ENCODE data around the gene MASP1.

Gene MASP1, protein sequence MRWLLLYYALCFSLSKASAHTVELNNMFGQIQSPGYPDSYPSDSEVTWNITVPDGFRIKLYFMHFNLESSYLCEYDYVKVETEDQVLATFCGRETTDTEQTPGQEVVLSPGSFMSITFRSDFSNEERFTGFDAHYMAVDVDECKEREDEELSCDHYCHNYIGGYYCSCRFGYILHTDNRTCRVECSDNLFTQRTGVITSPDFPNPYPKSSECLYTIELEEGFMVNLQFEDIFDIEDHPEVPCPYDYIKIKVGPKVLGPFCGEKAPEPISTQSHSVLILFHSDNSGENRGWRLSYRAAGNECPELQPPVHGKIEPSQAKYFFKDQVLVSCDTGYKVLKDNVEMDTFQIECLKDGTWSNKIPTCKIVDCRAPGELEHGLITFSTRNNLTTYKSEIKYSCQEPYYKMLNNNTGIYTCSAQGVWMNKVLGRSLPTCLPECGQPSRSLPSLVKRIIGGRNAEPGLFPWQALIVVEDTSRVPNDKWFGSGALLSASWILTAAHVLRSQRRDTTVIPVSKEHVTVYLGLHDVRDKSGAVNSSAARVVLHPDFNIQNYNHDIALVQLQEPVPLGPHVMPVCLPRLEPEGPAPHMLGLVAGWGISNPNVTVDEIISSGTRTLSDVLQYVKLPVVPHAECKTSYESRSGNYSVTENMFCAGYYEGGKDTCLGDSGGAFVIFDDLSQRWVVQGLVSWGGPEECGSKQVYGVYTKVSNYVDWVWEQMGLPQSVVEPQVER

DNA sequence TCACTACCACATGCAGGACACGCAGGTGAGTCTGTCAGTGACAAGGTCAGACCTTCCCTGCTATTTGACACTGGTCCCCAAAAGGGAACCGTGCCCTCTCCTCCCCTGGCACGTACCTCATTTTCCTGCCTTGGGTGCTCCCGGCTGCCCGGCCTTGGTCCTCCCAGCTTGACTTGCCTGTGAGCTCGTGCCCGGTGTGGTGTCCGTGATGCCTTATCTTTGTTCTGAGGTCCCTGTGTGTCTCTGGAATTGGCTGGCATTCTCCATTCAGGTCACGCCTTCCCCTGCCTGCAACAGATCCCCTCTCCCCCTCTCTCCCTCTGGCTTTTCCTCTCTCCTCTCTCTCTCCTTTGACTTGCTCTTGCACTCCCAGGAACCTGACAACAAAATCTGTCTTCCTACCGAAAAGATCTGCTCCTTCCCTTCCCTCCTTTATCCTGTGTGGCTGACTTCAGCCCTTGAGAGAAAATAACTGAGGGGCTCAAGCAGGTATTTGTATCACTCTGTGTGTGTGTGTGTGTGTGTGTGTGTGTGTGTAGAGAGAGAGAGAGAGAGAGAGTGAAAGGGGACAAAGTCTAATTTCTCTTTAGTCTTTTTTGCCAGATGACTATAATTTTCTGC lies at the start of gene MASP1:
Gene MASP1 (minus strand): TSS at position 226 of the 621 bp plus-strand sequence. CDS start 105 bp downstream, at position 121.
- ATAC-seq (no peak), DNase-seq (no peak)
- H3K27me3 Mint-ChIP-seq, result peaks cover 36% of the 10 kb centered on the region
- no peaks in the 10 kb centered on the region for H3K9me3 Mint-ChIP-seq
- H3K27ac Mint-ChIP-seq, result no peak within 1 kb of the TSS
- peaks cover 1% of the 10 kb centered on the region for H3K4me1 Mint-ChIP-seq
- no peaks in the 10 kb centered on the region for H3K36me3 Mint-ChIP-seq (ENCODE audit: low read depth)
- no peak within 1 kb of the TSS for H3K4me3 Mint-ChIP-seq

DNA sequence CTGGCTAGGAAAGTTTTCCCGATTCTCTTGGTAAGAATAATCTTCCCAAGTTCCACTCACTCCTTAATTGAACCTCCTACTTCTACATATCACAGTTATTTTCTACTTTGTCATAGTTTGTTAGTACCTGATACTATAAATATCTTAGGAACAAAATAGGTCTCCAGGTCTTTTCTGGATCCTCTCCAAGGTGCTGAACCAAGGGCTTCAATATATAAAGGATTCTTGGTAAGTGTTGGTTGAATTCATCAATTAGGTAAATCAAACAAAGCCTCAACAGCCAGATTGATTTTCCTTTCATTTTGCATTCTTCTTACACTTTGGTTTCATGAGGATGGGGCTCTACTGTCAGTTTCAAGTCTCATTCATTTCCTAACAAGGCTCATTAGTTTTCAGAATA lies 49.0 kb upstream of the MASP1 start:
- Mint-ChIP-seq H3K9me3 (no peaks in the 10 kb centered on the region), H3K27me3 (peaks cover 11% of the 10 kb centered on the region), H3K36me3 (ENCODE audit: low read depth) (no peaks in the 10 kb centered on the region), H3K27ac (no peak overlapping the region), H3K4me3 (no peak overlapping the region), H3K4me1 (no peaks in the 10 kb centered on the region)
- no peak for ATAC-seq
- DNase-seq, result no peak

DNA sequence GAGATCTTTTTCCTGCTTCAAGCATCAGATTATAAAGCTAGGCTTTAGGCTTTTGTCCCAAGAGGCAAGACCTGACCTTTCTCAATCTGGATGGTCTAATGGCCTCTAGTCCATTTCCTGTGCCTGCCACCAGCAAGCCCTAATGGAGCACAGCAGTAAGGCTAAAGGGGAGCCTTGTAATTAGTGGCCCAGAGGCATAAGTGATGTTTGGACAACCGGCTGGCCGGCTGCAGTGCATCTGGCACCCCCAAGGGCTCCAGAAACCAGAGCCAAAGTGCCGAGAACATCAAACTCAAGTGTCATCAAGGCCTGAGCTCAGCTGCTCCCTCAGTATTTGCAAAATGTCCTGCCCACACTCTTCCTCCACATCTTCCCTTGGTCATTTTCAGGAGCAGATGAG lies 44.8 kb upstream of the MASP1 start:
- Mint-ChIP-seq H3K4me1 (no peaks in the 10 kb centered on the region), H3K27ac (no peak overlapping the region), H3K9me3 (no peaks in the 10 kb centered on the region)

DNA sequence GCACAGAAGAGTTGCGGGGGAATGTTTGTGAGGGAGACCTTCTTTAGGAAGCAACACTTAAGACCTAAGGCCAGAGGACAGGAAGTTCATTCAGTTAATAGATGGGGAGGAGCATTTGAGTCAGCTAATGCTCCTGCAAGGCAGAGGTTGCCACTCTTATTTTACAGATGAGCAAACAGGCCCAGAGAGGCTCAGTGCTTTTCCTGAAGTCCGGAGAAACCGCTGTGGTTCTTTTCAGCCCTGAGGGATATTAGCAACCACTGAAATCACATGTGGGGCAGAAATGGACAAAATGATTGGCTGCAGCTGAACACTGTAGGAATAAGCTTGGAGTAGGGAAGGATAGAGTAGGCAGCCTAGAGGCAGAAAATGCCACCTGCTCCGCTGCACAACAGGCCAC lies 43.4 kb upstream of the MASP1 start:
- H3K27ac Mint-ChIP-seq, result no peak overlapping the region
- peaks cover 4% of the 10 kb centered on the region for H3K27me3 Mint-ChIP-seq
- DNase-seq, result no peak
- H3K4me1 Mint-ChIP-seq, result no peaks in the 10 kb centered on the region
- ATAC-seq, result no peak
- no peaks in the 10 kb centered on the region for H3K36me3 Mint-ChIP-seq (ENCODE audit: low read depth)
- H3K4me3 Mint-ChIP-seq, result no peak overlapping the region
- H3K9me3 Mint-ChIP-seq, result no peaks in the 10 kb centered on the region

More for the DNA sequence above, 44.8 kb upstream of the MASP1 start:
- H3K4me3 Mint-ChIP-seq, result no peak overlapping the region
- ATAC-seq (no peak), DNase-seq (no peak)
- no peaks in the 10 kb centered on the region for H3K36me3 Mint-ChIP-seq (ENCODE audit: low read depth)
- peaks cover 7% of the 10 kb centered on the region for H3K27me3 Mint-ChIP-seq

DNA sequence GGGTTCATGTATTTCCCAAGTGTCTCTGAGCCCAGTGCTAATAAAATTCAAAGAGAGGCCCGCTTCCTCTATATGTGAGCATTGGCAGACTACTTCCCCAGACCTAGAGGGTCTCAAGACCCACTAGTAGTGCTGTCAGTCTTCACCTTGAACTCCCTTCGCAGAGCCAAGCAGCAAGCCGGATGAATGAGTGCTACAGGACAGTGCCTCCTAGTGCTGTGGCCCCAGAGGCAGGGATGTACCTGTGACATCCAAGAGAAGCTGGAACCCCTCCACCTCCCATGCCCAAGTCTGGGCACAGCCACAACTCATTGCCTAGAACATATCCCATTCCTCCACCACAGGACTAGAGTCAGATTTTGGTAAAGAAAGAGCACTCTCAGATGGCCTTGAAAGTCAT lies 37.2 kb upstream of the MASP1 start:
- Mint-ChIP-seq H3K27ac (no peak overlapping the region), H3K4me1 (no peaks in the 10 kb centered on the region), H3K36me3 (ENCODE audit: low read depth) (no peaks in the 10 kb centered on the region), H3K4me3 (no peak overlapping the region), H3K27me3 (no peaks in the 10 kb centered on the region), H3K9me3 (no peaks in the 10 kb centered on the region)
- no peak for ATAC-seq
- no peak for DNase-seq

DNA sequence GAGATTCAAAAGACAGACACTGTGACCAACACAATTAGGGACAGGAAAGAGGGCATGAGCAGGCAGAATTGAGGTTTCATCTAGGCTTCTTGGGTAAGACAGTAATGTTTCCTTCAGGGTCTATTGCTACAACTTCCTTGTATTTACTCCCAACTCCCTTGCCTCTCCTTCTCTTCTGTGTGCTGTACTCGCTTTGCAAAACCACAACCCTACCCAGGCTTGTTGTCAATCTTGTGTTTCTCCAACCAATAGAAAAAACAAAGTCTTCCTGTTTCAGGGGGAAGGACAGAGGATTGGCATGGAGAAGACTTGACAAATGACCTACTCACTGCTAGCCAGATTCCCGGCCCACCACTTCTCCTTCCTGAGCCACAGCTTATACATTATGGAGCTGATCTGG lies 36.3 kb upstream of the MASP1 start:
- ATAC-seq (no peak), DNase-seq (no peak)
- Mint-ChIP-seq H3K36me3 (ENCODE audit: low read depth) (no peaks in the 10 kb centered on the region), H3K27me3 (no peaks in the 10 kb centered on the region), H3K27ac (no peak overlapping the region), H3K4me3 (no peak overlapping the region), H3K9me3 (no peaks in the 10 kb centered on the region), H3K4me1 (no peaks in the 10 kb centered on the region)

DNA sequence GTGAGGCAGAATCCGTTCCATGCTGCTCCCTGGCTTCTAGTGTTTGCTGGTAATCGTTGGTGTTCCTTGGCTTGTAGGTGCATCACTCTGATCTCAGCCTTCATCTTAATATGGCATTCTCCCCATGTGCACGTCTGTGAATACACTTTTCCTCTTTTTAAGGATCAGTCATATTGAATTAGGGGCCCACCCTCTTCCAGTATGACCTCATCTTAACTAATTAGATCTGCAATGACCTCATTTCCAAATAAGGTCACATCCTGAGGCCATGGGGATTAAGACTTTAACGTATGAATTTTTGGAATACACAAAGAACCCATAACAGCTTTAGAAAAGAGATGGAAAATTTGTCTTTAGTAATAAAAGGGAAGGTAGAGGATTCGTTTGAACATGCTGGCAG lies 34.1 kb upstream of the MASP1 start:
- Mint-ChIP-seq H3K4me1 (no peaks in the 10 kb centered on the region), H3K27ac (no peak overlapping the region), H3K9me3 (no peaks in the 10 kb centered on the region), H3K27me3 (peaks cover 6% of the 10 kb centered on the region), H3K4me3 (no peak overlapping the region), H3K36me3 (ENCODE audit: low read depth) (no peaks in the 10 kb centered on the region)
- ATAC-seq, result no peak
- DNase-seq, result no peak

DNA sequence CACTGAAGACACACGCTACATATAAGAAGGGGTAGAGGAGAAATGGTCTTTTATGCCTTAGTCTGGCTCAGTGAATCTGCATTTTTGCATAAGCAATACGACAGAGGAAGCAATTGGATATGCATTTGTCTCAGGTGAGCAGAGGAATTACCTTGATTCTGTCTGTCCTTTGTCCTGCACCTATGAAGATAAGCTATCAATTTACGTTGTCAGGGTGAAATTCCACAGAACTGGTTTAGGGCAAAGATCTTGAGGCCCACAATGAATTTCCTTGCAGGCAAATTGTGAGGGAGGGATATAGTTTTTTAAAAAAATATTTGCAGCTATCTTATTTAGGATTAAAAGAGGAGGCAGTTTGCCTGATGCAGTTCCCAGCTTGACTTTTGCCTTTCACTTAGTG lies 31.6 kb upstream of the MASP1 start:
- Mint-ChIP-seq H3K27me3 (peaks cover 23% of the 10 kb centered on the region), H3K9me3 (no peaks in the 10 kb centered on the region), H3K4me3 (no peak overlapping the region), H3K36me3 (ENCODE audit: low read depth) (no peaks in the 10 kb centered on the region), H3K4me1 (peaks cover 7% of the 10 kb centered on the region), H3K27ac (no peak overlapping the region)
- ATAC-seq, result no peak
- DNase-seq, result no peak

DNA sequence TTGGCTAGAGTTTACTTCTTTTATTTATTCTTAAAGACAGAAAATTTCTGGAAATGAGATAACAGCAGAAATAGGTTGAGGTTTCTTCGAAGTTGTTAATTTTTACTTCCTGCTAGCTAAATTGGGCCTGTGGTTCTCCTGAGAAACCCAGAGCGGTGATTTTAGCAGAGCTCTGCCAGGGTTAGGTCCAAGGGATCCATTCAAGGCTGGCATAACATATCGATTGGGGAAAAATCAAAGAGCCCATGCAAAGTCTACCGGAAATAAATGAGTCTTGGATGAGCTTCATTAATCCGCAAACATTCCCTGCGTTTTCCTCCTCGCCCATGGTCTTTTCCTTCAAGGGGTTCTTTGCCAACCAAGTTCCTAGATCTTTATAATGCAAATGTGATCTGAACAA lies 30.8 kb upstream of the MASP1 start:
- peaks cover 29% of the 10 kb centered on the region for H3K27me3 Mint-ChIP-seq
- no peaks in the 10 kb centered on the region for H3K36me3 Mint-ChIP-seq (ENCODE audit: low read depth)
- H3K27ac Mint-ChIP-seq, result no peak overlapping the region

DNA sequence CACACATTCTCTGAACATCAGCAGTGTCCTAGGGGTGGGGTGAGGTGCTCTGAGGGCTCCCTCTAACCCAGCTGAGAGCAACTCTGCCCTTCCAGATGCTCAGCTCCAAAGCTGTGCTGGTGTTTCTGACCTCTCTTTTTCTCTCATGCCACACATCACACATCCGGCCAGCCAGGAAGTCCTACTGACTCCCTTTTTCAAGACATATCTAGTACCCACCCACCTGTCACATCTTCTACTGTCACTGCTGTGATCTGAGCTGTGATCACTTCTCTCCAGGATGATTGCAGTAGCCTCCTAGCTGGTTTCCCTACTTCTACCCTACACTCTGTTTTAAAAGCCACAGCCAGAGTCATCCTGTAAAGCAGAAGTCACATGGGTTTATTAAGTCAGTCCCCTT lies 30.2 kb upstream of the MASP1 start:
- H3K4me3 Mint-ChIP-seq, result no peak overlapping the region
- peaks cover 34% of the 10 kb centered on the region for H3K27me3 Mint-ChIP-seq
- no peaks in the 10 kb centered on the region for H3K36me3 Mint-ChIP-seq (ENCODE audit: low read depth)
- no peaks in the 10 kb centered on the region for H3K9me3 Mint-ChIP-seq
- H3K27ac Mint-ChIP-seq, result no peak overlapping the region
- DNase-seq, result no peak
- ATAC-seq, result no peak
- H3K4me1 Mint-ChIP-seq, result peaks cover 7% of the 10 kb centered on the region

More for the DNA sequence above, 30.8 kb upstream of the MASP1 start:
- no peak overlapping the region for H3K4me3 Mint-ChIP-seq
- no peak for ATAC-seq
- peaks cover 7% of the 10 kb centered on the region for H3K4me1 Mint-ChIP-seq
- H3K9me3 Mint-ChIP-seq, result no peaks in the 10 kb centered on the region
- DNase-seq, result no peak

DNA sequence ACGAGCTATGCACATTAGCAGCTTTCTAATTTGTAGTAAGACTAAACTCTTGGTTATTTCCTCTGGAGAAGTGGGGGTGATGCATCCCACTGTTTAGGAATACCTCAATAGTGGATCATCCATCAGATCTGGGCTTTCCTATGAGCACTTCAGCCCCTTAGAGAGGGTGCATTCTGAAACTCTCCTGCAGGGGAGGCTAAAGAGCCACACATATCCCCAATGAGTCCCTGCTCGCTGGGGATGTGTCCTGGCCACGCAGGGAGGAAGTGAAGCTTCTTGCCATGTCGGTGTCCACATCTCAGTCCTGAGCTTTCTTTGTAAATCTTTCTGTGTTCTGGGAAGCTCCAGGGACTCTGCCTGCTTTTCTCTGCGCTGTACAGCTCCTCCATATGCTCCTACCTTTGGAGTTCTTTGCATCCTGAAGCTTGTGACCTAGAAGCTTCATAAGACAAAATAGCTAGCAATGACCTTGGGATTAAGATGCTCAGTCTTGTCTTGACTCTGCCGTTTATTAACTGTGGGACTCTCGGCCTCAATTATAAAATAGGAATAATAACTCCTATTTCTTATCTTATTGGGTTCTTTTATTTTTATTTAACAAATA lies 28.3 kb upstream of the MASP1 start:
- ATAC-seq (peak; percentile 78), DNase-seq (peak; percentile 64)
- H3K36me3 Mint-ChIP-seq (ENCODE audit: low read depth), result no peaks in the 10 kb centered on the region
- peaks cover 7% of the 10 kb centered on the region for H3K4me1 Mint-ChIP-seq
- no peak overlapping the region for H3K27ac Mint-ChIP-seq
- no peak overlapping the region for H3K4me3 Mint-ChIP-seq
- H3K9me3 Mint-ChIP-seq, result no peaks in the 10 kb centered on the region
- peaks cover 48% of the 10 kb centered on the region for H3K27me3 Mint-ChIP-seq

DNA sequence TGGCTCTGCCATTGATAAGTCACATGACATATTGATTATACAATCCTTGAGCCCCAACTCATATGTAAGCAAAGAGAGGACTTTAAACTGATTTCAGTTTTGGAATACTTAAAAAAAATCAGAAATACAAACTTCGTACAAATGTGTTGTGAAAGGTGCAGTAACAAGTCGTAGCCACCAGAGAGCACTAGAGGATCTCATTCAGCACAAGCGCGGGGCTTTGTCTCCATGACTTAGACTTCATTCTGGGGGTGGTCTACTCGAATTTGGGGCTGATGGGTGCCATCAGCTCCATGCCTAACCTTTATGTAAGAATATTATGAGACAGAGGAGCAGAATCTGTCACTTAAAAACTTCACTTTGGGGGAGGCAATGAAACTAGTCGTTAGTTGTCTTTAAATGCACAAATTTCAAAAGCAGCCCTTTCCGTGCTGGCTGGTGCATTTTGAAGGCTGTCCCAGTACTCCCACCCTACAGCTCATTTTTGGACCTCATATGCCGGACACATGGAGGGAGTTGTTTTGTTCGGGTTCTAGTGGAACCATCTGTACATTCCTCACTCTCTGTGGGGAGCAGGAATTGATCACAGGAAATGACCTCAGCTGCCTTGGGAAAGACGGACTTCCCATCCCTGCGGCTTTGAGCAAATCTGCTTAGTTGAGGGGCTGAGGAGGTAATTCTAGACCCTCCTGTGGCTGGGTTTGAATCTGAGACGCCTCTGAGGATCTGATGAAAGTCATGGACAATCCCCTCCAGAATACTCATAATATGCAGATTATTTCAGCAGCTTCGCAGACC lies 27.5 kb upstream of the MASP1 start:
- Mint-ChIP-seq H3K4me1 (peaks cover 7% of the 10 kb centered on the region), H3K9me3 (no peaks in the 10 kb centered on the region), H3K36me3 (ENCODE audit: low read depth) (no peaks in the 10 kb centered on the region), H3K4me3 (peak overlapping the region; percentile 40), H3K27me3 (peaks cover 49% of the 10 kb centered on the region), H3K27ac (no peak overlapping the region)
- DNase-seq, result peak; percentile 26
- ATAC-seq, result no peak

DNA sequence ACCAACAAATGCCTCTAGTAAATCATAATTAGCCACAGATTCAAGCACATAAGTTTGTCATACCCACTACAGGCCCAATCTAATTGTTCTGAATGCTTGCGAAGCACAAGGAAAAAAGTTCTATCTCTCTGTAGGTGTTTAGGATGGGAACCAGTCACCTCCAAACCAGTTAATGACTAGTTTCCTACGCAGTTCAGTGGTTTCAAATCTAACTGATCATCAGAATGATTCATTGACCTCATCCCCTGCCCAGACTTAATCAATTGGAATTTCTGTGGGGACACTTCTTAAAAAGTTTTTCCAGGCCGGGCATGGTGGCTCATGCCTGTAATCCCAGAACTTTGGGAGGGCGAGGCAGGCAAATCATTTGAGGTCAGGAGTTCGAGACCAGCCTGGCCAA lies 24.3 kb upstream of the MASP1 start:
- Mint-ChIP-seq H3K36me3 (ENCODE audit: low read depth) (no peaks in the 10 kb centered on the region), H3K9me3 (no peaks in the 10 kb centered on the region), H3K4me3 (no peak overlapping the region), H3K27ac (no peak overlapping the region), H3K4me1 (peaks cover 7% of the 10 kb centered on the region), H3K27me3 (peaks cover 62% of the 10 kb centered on the region)
- ATAC-seq (no peak), DNase-seq (no peak)

DNA sequence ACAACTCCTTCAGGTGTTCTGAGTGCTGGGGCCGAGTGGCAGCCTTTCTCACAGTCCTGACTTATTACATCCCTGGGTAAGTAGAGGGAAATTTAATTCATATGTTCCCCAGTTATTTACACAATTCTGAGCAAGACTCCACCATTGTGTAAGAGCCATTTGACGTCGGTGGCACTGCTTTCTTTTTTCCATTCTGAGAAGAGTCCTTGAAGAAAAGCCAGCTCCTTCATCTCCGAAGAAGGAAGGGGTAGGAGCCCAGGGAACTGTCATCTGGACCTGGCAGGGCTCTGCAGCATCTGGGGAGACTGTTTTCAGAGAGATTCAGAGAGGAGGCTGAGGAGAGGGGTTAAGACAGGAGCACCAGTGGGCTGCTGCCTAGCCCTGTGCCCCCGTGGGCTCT lies 22.6 kb upstream of the MASP1 start:
- Mint-ChIP-seq H3K27me3 (peaks cover 61% of the 10 kb centered on the region), H3K36me3 (ENCODE audit: low read depth) (no peaks in the 10 kb centered on the region), H3K27ac (no peak overlapping the region), H3K9me3 (no peaks in the 10 kb centered on the region), H3K4me1 (peaks cover 6% of the 10 kb centered on the region), H3K4me3 (no peak overlapping the region)
- ATAC-seq, result no peak
- no peak for DNase-seq

All from activated naive CD8-positive, alpha-beta T cell treated with anti-CD3 and anti-CD28 coated beads, Interleukin-2, amount 50 U/mL, for 24 hours (primary cell).